ENCODE data around the gene NDUFB10.

GRCh38 chr16:1985466-1986150, 26.3 kb downstream of the NDUFB10 start:
- TF ChIP-seq CTCF (IDR thresholded peaks at IDR 0.05) = no peak
- no peak for TF ChIP-seq POLR2A (IDR thresholded peaks at IDR 0.05)
